HCT116 (cell line): ENCODE data around the gene ST7.

ENCODE experiments used
- CTCF ChIP-seq, 3 experiments: fragments of 200-600 bp in 1 of 3; sonication (generic) in 1 of 3; IDR thresholded peaks in 2 of 3; conservative IDR thresholded peaks in 1 of 3; 2 replicates each; pipeline ENCODE4 v1.5.1; 2012 to 2017; ENCODE audit warnings: low read depth in 2 of 3, low read length in 2 of 3, antibody characterized with exemption in 1 of 3, borderline replicate concordance in 1 of 3, control low read depth in 1 of 3, mild to moderate bottlenecking in 1 of 3, mixed read lengths in 1 of 3, mixed run types in 1 of 3, moderate library complexity in 1 of 3; ENCODE audit not compliant: insufficient read depth in 1 of 3
- EZH2 ChIP-seq: fragments of 200-600 bp; sonication (generic); IDR thresholded peaks from 2 replicates; pipeline ENCODE4 v1.6.1; 2017; ENCODE audit warnings: antibody characterized with exemption, mixed run types
- REST ChIP-seq: IDR thresholded peaks from 2 replicates; pipeline ENCODE4 v1.6.1; 2012; ENCODE audit warnings: low read depth
- TCF7L2 ChIP-seq: IDR thresholded peaks from 2 replicates; pipeline ENCODE4 v1.7.0; 2011; ENCODE audit warnings: borderline replicate concordance, inconsistent platforms; ENCODE audit not compliant: insufficient read depth, insufficient read length; ENCODE audit errors: extremely low read depth

GRCh38 chr7:117035465-117035862 is 82.2 kb downstream of the ST7 start:
- TF ChIP-seq REST (no peak), EZH2 (no peak), CTCF (IDR thresholded peaks at IDR 0.05 in 2 of 3, conservative IDR thresholded peaks at IDR 0.05 in 1 of 3; ENCODE audit: borderline replicate concordance in 1 of 3, insufficient read depth in 1 of 3, low read depth in 2 of 3, low read length in 2 of 3) (peak in 1 of 3 experiments; percentile 12; a peak in 1 of 6 replicates), TCF7L2 (no peak)
